K562 (cell line): ENCODE measurements around the gene NENF. TPM values are rescaled to one million over a fixed set of nuclear protein-coding genes. Genes with fewer than 3 reads are reported as not detected.

Experiments used
- ATAC-seq: fragments of 200-7000 bp; cut with Tn5 transposase; 3 replicates; pipeline ENCODE4 v1.9.1; 2020; ENCODE audit warnings: moderate library complexity
- BruUV-seq: library from RNA; stranded (reverse); fragments of 400-500 nt; replicated peaks from 2 replicates; lab custom pipeline; 2021; lab: Mats Ljungman, UMichigan
- CTCF ChIA-PET: fragments of 300-600 bp; formaldehyde crosslinking; extraction: SDS; loops from one replicate; lab custom pipeline; 2021; ENCODE audit warnings: low intra/inter-chr PET ratio; lab: Yijun Ruan, JAX
- POLR2A ChIA-PET: fragments of 300-600, 350-650 bp; sonication (Branson Sonifier 250); formaldehyde crosslinking; extraction: SDS; loops from one replicate; lab custom pipeline; 2021; ENCODE audit warnings: antibody characterized with exemption, inconsistent platforms; lab: Yijun Ruan, JAX
- DNase-seq, 4 experiments: peaks; one replicate each; pipeline versions ENCODE4 v3.0.0 to v3.0.0-alpha.2; 2011 to 2018; ENCODE audit warnings: low spot score in 3 of 4, mixed read lengths in 3 of 4; ENCODE audit errors: extremely low read depth in 1 of 4
- FAIRE-seq: peaks from 2 replicates; lab custom pipeline; 2011; peaks lifted over from hg19 to GRCh38; lab: Jason Lieb, UNC
- H2AFZ ChIP-seq: 2 replicates; pipeline ENCODE4 v1.6.0; 2011; ENCODE audit warnings: low read depth, low read length, control low read depth, inconsistent platforms
- H3K27ac ChIP-seq: fragments of 200-600 bp; 3 replicates; pipeline ENCODE4 v1.8.0; 2011; ENCODE audit warnings: low read depth, mild to moderate bottlenecking, control low read depth, inconsistent platforms, low read length, moderate library complexity, mixed read lengths; ENCODE audit errors: extremely low read depth
- H3K27me3 ChIP-seq, 2 experiments: fragments of 300-600 bp in 1 of 2; 2 replicates in 1 of 2; 3 replicates in 1 of 2; pipeline versions ENCODE4 v1.6.0 to v1.8.0; 2011; ENCODE audit warnings: inconsistent platforms in 2 of 2, low read length in 2 of 2, mild to moderate bottlenecking in 1 of 2, mixed read lengths in 1 of 2, moderate library complexity in 1 of 2; ENCODE audit not compliant: control insufficient read depth in 2 of 2, insufficient read depth in 2 of 2
- H3K36me3 ChIP-seq: fragments of 300-600 bp; 3 replicates; pipeline ENCODE4 v1.8.0; 2011; ENCODE audit warnings: mild to moderate bottlenecking, low read length, inconsistent platforms; ENCODE audit not compliant: control insufficient read depth, insufficient read depth
- H3K4me1 ChIP-seq, 2 experiments: fragments of 200-600 bp in 1 of 2; replicated peaks in 1 of 2; 2 replicates in 1 of 2; 3 replicates in 1 of 2; pipeline versions ENCODE4 v1.5.1 to v1.8.0; 2011; ENCODE audit warnings: inconsistent platforms in 2 of 2, low read length in 2 of 2, mild to moderate bottlenecking in 1 of 2, mixed read lengths in 1 of 2, moderate library complexity in 1 of 2; ENCODE audit not compliant: control insufficient read depth in 2 of 2, insufficient read depth in 2 of 2
- H3K4me2 ChIP-seq: 2 replicates; pipeline ENCODE4 v1.6.1; 2011; ENCODE audit warnings: low read length, control low read depth, inconsistent platforms, mixed read lengths; ENCODE audit not compliant: insufficient read depth
- H3K4me3 ChIP-seq: fragments of 200-600 bp; sonication (generic), shearing (Covaris generic); 2 replicates; pipeline ENCODE4 v1.5.1; 2016; ENCODE audit warnings: control low read depth, inconsistent platforms
- H3K79me2 ChIP-seq: fragments of 200-600 bp; 3 replicates; pipeline ENCODE4 v1.8.0; 2011; ENCODE audit warnings: low read length, inconsistent platforms; ENCODE audit not compliant: control insufficient read depth, insufficient read depth
- H3K9ac ChIP-seq, 2 experiments: 2 replicates each; pipeline versions ENCODE4 v1.6.0 to v1.6.1; 2011; ENCODE audit warnings: low read depth in 2 of 2, low read length in 2 of 2, control low read depth in 1 of 2, inconsistent platforms in 1 of 2, mild to moderate bottlenecking in 1 of 2, mixed read lengths in 1 of 2; ENCODE audit not compliant: insufficient read depth in 1 of 2
- H3K9me1 ChIP-seq: one replicate; pipeline ENCODE4 v1.6.0; 2011; ENCODE audit warnings: inconsistent platforms, mild to moderate bottlenecking, low read length, moderate library complexity; ENCODE audit not compliant: control insufficient read depth, insufficient read depth
- H3K9me3 ChIP-seq: replicated peaks from 2 replicates; pipeline ENCODE4 v1.5.1; 2011; ENCODE audit warnings: low read depth, low read length, inconsistent platforms; ENCODE audit not compliant: control insufficient read depth, insufficient read depth
- H4K20me1 ChIP-seq: replicated peaks from 2 replicates; pipeline ENCODE4 v1.6.1; 2011; ENCODE audit warnings: low read length, inconsistent platforms, mixed read lengths; ENCODE audit not compliant: control insufficient read depth, insufficient read depth
- E2F3 ChIP-seq: fragments of 250-450 bp; sonication (Bioruptor Pico); IDR thresholded peaks from 2 replicates; pipeline ENCODE4 v1.4.0; 2020; ENCODE audit warnings: mild to moderate bottlenecking
- GTF2E2 ChIP-seq: fragments of 200-800 bp; sonication (Bioruptor generic); IDR thresholded peaks from 2 replicates; pipeline ENCODE4 v1.6.1; 2016; ENCODE audit warnings: missing genetic modification characterization, missing compliant biosample characterization
- HSF4 ChIP-seq: fragments of 250-450 bp; sonication (Bioruptor Pico); IDR thresholded peaks from 2 replicates; pipeline ENCODE4 v2.1.2; 2022; ENCODE audit warnings: mild to moderate bottlenecking, moderate library complexity, borderline replicate concordance
- KDM5B ChIP-seq: fragments of 200-600 bp; sonication (generic); IDR thresholded peaks from 2 replicates; pipeline ENCODE4 v1.6.1; 2012; ENCODE audit warnings: low read depth, mild to moderate bottlenecking, moderate library complexity, low read length, control low read depth, inconsistent platforms; ENCODE audit not compliant: insufficient replicate concordance
- PCBP2 ChIP-seq: fragments of 200-400 bp; formaldehyde crosslinking; IDR thresholded peaks from 2 replicates; pipeline ENCODE4 v1.6.1; 2018; ENCODE audit warnings: low read length, low read depth, mild to moderate bottlenecking, moderate library complexity; ENCODE audit not compliant: poor library complexity, severe bottlenecking
- RHOXF2B ChIP-seq: fragments of 250-450 bp; sonication (Bioruptor Pico); conservative IDR thresholded peaks from 2 replicates; pipeline ENCODE4 v1.5.1; 2021
- ZNF668 ChIP-seq: fragments of 250-450 bp; sonication (Bioruptor Pico); IDR thresholded peaks from 2 replicates; pipeline ENCODE4 v1.8.0; 2022; ENCODE audit warnings: mild to moderate bottlenecking, inconsistent platforms
- WGBS: fragments of 100-300 bp; shearing (Covaris generic); methylation state at CpG from one replicate; pipeline ENCODE4 v1.1.6; 2016; ENCODE audit warnings: low coverage, mixed read lengths; ENCODE audit not compliant: insufficient coverage; ENCODE audit errors: missing lambda C conversion rate; 5-methylcytosine and 5-hydroxymethylcytosine counted together
- in situ Hi-C: fragments of 300-500 bp; cut with MboI; formaldehyde crosslinking; loops from 4 replicates; pipeline ENCODE4 v1.15.0; 2018; ENCODE audit warnings: inconsistent platforms, mixed read lengths
- intact Hi-C: fragments of 100-400 bp; cut with micrococcal nuclease; formaldehyde crosslinking; loops from 2 replicates; pipeline ENCODE4 v1.14.2; 2022
- polyA plus RNA-seq, 8 experiments: library from polyadenylated mRNA; depleted of rRNA in 4 of 8; stranded (reverse) in 5 of 8; unstranded in 3 of 8; fragments of >200 nt; fragmentation: Nextera tagmentation in 2 of 8; fragmentation: Illumina TruSeq in 1 of 8; extraction: Ambion mirVana in 2 of 8; extraction: Trizol in 1 of 8; gene quantifications; 2 replicates each; pipeline versions ENCODE4 v1.2.1 to v1.2.3, GENCODE V29; 2011 to 2014; ENCODE audit warnings: inconsistent platforms in 1 of 8, missing spikeins in 1 of 8
- total RNA-seq, 7 experiments: library from RNA; depleted of rRNA in 6 of 7; stranded (reverse); fragments of >200 nt in 6 of 7; fragmentation: Illumina TruSeq in 2 of 7; extraction: Trizol in 2 of 7; gene quantifications; 2 replicates each; pipeline versions ENCODE4 v1.2.1 to v1.2.3, GENCODE V29; 2011 to 2021; ENCODE audit warnings: low replicate concordance in 1 of 7
- TF ChIP-seq, protein P1 (sequence below): fragments of 450-650 bp; IDR thresholded peaks from one replicate; pipeline ENCODE4 v1.6.1; 2018; ENCODE audit warnings: mild to moderate bottlenecking, moderate library complexity; ENCODE audit not compliant: partially characterized antibody
- TF ChIP-seq, protein P2 (sequence below): fragments of 450-650 bp; IDR thresholded peaks from 2 replicates; pipeline ENCODE4 v1.6.1; 2016; ENCODE audit warnings: borderline replicate concordance
- TF ChIP-seq, protein P3 (sequence below): fragments of 150-350 bp; IDR thresholded peaks from 2 replicates; pipeline ENCODE4 v1.6.1; 2014; ENCODE audit warnings: low read depth, mild to moderate bottlenecking, low read length, borderline replicate concordance

Gene NENF
- total and polyA plus RNA-seq, 9 of the 15 experiments (the other 6 are each of a cell fraction or from before 2014, with no cell fraction given), result 6.1 to 100 (median 72.8) TPM

DNA sequence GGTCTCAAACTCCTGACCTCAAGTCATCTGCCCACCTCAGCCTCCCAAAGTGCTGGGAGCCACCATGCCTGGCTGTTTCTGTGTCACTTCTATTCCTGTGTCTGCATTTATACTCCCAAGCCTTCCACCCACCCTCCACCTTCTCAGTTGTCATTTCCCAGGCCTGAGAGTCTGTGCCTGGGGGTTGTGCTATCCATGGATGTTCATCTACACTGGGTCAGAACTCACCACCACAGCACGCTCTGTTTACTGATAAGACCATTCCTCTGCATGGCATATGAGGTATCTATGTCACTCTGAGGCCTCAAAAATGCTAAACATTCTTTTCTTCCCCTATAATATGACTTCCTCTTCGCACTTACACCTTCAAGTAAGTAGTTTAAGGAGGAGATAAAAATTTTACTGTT, 6.1 kb downstream of the NENF start:
- peaks cover 19 to 32% of the 10 kb centered on the region in 2 experiments for H3K4me1 ChIP-seq
- BruUV-seq, result no TSS peak
- 0% methylated on average over 2 of the region's 2 CpGs for WGBS
- in situ Hi-C loops (no loop called here), intact Hi-C loops (loop anchor here (5.0 kb wide), 1 partner anchor 152 kb away; the partner anchor contains the start of gene PPP2R5A)
- H4K20me1 ChIP-seq, result peaks cover 21% of the 10 kb centered on the region
- peak overlapping the region; percentile 44 for H3K27ac ChIP-seq
- H3K4me3 ChIP-seq, result no peak overlapping the region
- H3K9me3 ChIP-seq, result no peaks in the 10 kb centered on the region
- H3K36me3 ChIP-seq, result peaks cover 12% of the 10 kb centered on the region; the same call in 2 of the 3 replicates
- H3K9ac ChIP-seq, result peak overlapping the region in 1 of 2 experiments; percentile 76; a peak in 1 of 4 replicates
- POLR2A ChIA-PET, result no interaction called here
- no peaks in the 10 kb centered on the region; a peak in 1 of 5 replicates for H3K27me3 ChIP-seq
- CTCF ChIA-PET, result no interaction called here
- FAIRE-seq (peak; percentile 46), ATAC-seq (peak; percentile 78), DNase-seq (peak; percentile 52 to 82 (median 64))
- peaks cover 52% of the 10 kb centered on the region for H3K79me2 ChIP-seq
- no peaks in the 10 kb centered on the region for H3K9me1 ChIP-seq
- H3K4me2 ChIP-seq, result peak overlapping the region; percentile 35; the same call in 1 of the 2 replicates
- H2AFZ ChIP-seq, result no peak overlapping the region
- no peak for TF ChIP-seq KDM5B
- TF ChIP-seq ZNF668, result no peak
- TF ChIP-seq PCBP2, result no peak
- TF ChIP-seq HSF4, result no peak
- TF ChIP-seq RHOXF2B (CRISPR knock-in tag), result no peak
- TF ChIP-seq GTF2E2 (tag), result no peak
- TF ChIP-seq, protein P1, sequence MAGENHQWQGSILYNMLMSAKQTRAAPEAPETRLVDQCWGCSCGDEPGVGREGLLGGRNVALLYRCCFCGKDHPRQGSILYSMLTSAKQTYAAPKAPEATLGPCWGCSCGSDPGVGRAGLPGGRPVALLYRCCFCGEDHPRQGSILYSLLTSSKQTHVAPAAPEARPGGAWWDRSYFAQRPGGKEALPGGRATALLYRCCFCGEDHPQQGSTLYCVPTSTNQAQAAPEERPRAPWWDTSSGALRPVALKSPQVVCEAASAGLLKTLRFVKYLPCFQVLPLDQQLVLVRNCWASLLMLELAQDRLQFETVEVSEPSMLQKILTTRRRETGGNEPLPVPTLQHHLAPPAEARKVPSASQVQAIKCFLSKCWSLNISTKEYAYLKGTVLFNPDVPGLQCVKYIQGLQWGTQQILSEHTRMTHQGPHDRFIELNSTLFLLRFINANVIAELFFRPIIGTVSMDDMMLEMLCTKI, result no peak
- TF ChIP-seq, protein P2, sequence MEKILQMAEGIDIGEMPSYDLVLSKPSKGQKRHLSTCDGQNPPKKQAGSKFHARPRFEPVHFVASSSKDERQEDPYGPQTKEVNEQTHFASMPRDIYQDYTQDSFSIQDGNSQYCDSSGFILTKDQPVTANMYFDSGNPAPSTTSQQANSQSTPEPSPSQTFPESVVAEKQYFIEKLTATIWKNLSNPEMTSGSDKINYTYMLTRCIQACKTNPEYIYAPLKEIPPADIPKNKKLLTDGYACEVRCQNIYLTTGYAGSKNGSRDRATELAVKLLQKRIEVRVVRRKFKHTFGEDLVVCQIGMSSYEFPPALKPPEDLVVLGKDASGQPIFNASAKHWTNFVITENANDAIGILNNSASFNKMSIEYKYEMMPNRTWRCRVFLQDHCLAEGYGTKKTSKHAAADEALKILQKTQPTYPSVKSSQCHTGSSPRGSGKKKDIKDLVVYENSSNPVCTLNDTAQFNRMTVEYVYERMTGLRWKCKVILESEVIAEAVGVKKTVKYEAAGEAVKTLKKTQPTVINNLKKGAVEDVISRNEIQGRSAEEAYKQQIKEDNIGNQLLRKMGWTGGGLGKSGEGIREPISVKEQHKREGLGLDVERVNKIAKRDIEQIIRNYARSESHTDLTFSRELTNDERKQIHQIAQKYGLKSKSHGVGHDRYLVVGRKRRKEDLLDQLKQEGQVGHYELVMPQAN, result no peak
- no peak for TF ChIP-seq E2F3
- TF ChIP-seq, protein P3, sequence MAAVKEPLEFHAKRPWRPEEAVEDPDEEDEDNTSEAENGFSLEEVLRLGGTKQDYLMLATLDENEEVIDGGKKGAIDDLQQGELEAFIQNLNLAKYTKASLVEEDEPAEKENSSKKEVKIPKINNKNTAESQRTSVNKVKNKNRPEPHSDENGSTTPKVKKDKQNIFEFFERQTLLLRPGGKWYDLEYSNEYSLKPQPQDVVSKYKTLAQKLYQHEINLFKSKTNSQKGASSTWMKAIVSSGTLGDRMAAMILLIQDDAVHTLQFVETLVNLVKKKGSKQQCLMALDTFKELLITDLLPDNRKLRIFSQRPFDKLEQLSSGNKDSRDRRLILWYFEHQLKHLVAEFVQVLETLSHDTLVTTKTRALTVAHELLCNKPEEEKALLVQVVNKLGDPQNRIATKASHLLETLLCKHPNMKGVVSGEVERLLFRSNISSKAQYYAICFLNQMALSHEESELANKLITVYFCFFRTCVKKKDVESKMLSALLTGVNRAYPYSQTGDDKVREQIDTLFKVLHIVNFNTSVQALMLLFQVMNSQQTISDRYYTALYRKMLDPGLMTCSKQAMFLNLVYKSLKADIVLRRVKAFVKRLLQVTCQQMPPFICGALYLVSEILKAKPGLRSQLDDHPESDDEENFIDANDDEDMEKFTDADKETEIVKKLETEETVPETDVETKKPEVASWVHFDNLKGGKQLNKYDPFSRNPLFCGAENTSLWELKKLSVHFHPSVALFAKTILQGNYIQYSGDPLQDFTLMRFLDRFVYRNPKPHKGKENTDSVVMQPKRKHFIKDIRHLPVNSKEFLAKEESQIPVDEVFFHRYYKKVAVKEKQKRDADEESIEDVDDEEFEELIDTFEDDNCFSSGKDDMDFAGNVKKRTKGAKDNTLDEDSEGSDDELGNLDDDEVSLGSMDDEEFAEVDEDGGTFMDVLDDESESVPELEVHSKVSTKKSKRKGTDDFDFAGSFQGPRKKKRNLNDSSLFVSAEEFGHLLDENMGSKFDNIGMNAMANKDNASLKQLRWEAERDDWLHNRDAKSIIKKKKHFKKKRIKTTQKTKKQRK, result no peak
